Upper lobe of left lung (tissue), 6 donors: ENCODE data around the gene FBXW7. TPM values are rescaled to one million over a fixed set of nuclear protein-coding genes. Genes with fewer than 3 reads are reported as not detected.
A peak's percentile ranks its signal among the peaks of the same experiment; 100 is the strongest.

Experiments used
- ATAC-seq, 2 donors: fragments of 200-7000 bp; cut with Tn5 transposase; one replicate each; pipeline ENCODE4 v1.9.1; 2022; ENCODE audit warnings: mild to moderate bottlenecking in 2 of 2, moderate library complexity in 2 of 2; ENCODE audit not compliant: low FRiP score in 2 of 2
- DNase-seq, 2 donors: peaks; one replicate each; pipeline ENCODE4 v3.0.0-alpha.2; 2019 to 2020
- H3K27ac ChIP-seq, 4 donors: fragments of 200-600 bp; sonication (generic); one replicate each; pipeline ENCODE4 v1.5.1; 2016 to 2019
- H3K27me3 ChIP-seq, 4 donors: fragments of 200-600 bp; sonication (generic); one replicate each; pipeline ENCODE4 v1.5.1; 2017 to 2019
- H3K36me3 ChIP-seq, 4 donors: fragments of 200-600 bp; sonication (generic); one replicate each; pipeline ENCODE4 v1.5.1; 2016 to 2019
- H3K4me1 ChIP-seq, 4 donors: fragments of 200-600 bp; sonication (generic); one replicate each; pipeline ENCODE4 v1.5.1; 2018 to 2019
- H3K4me3 ChIP-seq, 4 donors: fragments of 200-600 bp; sonication (generic); one replicate each; pipeline ENCODE4 v1.5.1; 2017 to 2019; ENCODE audit warnings: mild to moderate bottlenecking in 2 of 4, moderate library complexity in 1 of 4
- H3K9me3 ChIP-seq, 4 donors: fragments of 200-600 bp; sonication (generic); one replicate each; pipeline ENCODE4 v1.5.1; 2018 to 2019
- EP300 ChIP-seq, 4 donors: sonication (generic); formaldehyde crosslinking; IDR thresholded peaks; one replicate each; pipeline ENCODE4 v1.5.1; 2017; ENCODE audit warnings: antibody characterized with exemption in 4 of 4, control low read depth in 2 of 4
- POLR2A ChIP-seq, 4 donors: fragments of 450-650 bp; IDR thresholded peaks; one replicate each; pipeline ENCODE4 v1.5.1; 2016 to 2017; ENCODE audit warnings: antibody characterized with exemption in 4 of 4, mild to moderate bottlenecking in 2 of 4
- POLR2AphosphoS5 ChIP-seq, 2 donors: sonication (generic); formaldehyde crosslinking; IDR thresholded peaks; one replicate each; pipeline ENCODE4 v1.5.1; 2017; ENCODE audit warnings: antibody characterized with exemption in 2 of 2
- WGBS, 2 donors: methylation state at CpG; one replicate each; pipeline ENCODE4 v1.1.5; 2017 to 2018; 5-methylcytosine and 5-hydroxymethylcytosine counted together
- total RNA-seq, 6 donors: library from RNA; depleted of rRNA in 4 of 6; stranded (reverse); fragments of >200 nt in 4 of 6; gene quantifications; one replicate each; pipeline versions ENCODE4 v1.1.0 to v1.2.1, GENCODE V29; 2016 to 2021
- TF ChIP-seq, protein P1 (sequence below), 6 experiments: fragments of 450-650 bp in 4 of 6; fragments of 200-600 bp in 2 of 6; sonication (generic) in 2 of 6; IDR thresholded peaks; one replicate each; pipeline ENCODE4 v1.5.1; 2016 to 2019; ENCODE audit warnings: antibody characterized with exemption in 6 of 6
- donor health status: DM: no; HTN: no; CAD: no; lungs with moderate emphysema.
- donor health status: DM: no; HTN: yes; CAD: no; lungs with severe emphysema.

Gene FBXW7
- total RNA-seq, 6 donors from 2014 or later: 36.5 to 116 (median 52.5) TPM

DNA sequence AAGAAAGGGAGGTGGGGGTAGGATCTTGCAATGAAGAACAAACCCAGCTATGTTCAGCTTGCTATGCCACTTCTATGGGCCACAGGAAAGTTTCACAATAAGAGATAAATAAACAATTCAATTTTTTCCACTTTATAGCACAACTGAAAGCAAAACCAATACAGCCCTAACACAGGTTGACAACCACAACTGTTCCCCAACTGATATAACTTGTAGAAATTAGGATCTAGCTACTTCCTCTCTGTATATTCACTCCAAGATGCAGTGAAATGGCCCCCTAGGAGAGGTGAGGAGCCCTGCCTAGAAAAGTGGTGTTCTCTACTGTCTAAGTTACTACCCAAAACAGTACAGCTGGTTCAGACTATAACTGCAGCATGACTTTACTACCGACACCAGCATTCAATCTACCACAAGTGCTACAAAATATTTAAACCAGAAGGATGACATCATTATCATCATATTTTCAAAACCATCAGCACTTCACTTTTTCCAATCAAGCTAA, 77.0 kb downstream of the FBXW7 start:
- Histone ChIP-seq H3K4me3 (no peak overlapping the region), H3K9me3 (no peaks in the 10 kb centered on the region), H3K36me3 (no peaks in the 10 kb centered on the region), H3K27ac (peak overlapping the region in 2 of 4 donors; percentile 5 to 34), H3K27me3 (no peaks in the 10 kb centered on the region), H3K4me1 (peaks cover 13 to 37% (median 20%) of the 10 kb centered on the region in 4 donors)
- ATAC-seq: peak in 1 of 2 donors; percentile 40
- TF ChIP-seq POLR2AphosphoS5 (IDR thresholded peaks at IDR 0.05): no peak
- no peak for TF ChIP-seq POLR2A (IDR thresholded peaks at IDR 0.05)
- TF ChIP-seq, protein P1, sequence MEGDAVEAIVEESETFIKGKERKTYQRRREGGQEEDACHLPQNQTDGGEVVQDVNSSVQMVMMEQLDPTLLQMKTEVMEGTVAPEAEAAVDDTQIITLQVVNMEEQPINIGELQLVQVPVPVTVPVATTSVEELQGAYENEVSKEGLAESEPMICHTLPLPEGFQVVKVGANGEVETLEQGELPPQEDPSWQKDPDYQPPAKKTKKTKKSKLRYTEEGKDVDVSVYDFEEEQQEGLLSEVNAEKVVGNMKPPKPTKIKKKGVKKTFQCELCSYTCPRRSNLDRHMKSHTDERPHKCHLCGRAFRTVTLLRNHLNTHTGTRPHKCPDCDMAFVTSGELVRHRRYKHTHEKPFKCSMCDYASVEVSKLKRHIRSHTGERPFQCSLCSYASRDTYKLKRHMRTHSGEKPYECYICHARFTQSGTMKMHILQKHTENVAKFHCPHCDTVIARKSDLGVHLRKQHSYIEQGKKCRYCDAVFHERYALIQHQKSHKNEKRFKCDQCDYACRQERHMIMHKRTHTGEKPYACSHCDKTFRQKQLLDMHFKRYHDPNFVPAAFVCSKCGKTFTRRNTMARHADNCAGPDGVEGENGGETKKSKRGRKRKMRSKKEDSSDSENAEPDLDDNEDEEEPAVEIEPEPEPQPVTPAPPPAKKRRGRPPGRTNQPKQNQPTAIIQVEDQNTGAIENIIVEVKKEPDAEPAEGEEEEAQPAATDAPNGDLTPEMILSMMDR (IDR thresholded peaks at IDR 0.05): no peak
- no peak for TF ChIP-seq EP300 (IDR thresholded peaks at IDR 0.05)
- no peak for DNase-seq
- WGBS, 2 donors: 58 to 67% methylated on average over 1 of the region's 1 CpG

DNA sequence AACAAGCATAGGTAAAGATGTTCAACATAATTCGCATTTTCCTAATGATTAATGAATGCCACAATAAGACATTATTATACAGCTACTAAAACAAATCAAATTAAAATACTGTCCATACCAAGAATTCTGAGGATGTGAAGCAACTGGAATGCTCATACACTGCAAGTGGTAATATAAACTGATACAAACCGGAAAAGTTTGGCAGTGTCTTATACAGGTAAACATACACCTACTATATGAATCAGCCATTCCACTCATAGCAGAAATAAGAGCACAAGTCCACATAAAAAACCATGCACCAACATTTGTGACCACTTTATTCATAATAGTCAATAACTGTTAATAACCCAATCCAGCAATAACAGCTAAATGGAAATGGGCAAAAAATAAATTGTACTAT, 79.3 kb downstream of the FBXW7 start:
- H3K36me3 ChIP-seq: no peaks in the 10 kb centered on the region
- DNase-seq (no peak), ATAC-seq (no peak)
- peaks cover 10 to 26% (median 11%) of the 10 kb centered on the region in 4 donors for H3K4me1 ChIP-seq
- H3K27ac ChIP-seq: no peak overlapping the region
- H3K9me3 ChIP-seq: no peaks in the 10 kb centered on the region
- TF ChIP-seq, protein P1 (IDR thresholded peaks at IDR 0.05): no peak
- TF ChIP-seq POLR2AphosphoS5 (IDR thresholded peaks at IDR 0.05) (no peak), EP300 (IDR thresholded peaks at IDR 0.05) (no peak), POLR2A (IDR thresholded peaks at IDR 0.05) (no peak)
- H3K27me3 ChIP-seq: no peaks in the 10 kb centered on the region
- no peak overlapping the region for H3K4me3 ChIP-seq
- 90% methylated on average over 2 of the region's 2 CpGs for WGBS, 2 donors

DNA sequence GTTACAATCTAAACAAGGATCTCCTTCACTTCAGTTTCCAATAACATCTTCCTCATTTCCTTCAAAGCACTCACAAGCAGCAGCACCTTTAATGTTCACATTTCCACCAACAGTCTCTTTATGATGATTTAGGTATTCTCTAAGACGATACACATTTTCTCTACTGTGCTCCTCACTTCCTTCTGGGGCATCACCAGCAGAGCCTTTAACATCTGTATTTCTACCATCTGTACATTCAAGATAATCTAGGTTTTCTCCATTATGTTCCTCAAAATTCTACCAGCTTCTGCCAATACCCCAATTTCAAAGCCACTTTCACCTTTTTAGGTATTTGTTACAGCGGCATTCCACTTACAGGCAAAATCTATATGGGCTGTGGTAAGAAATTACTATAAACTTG, 80.6 kb downstream of the FBXW7 start:
- WGBS, 2 donors: 68 to 89% methylated on average over 2 of the region's 2 CpGs
- peaks cover 7 to 18% (median 11%) of the 10 kb centered on the region in 4 donors for H3K4me1 ChIP-seq
- H3K9me3 ChIP-seq: no peaks in the 10 kb centered on the region
- H3K36me3 ChIP-seq: no peaks in the 10 kb centered on the region
- TF ChIP-seq POLR2AphosphoS5 (IDR thresholded peaks at IDR 0.05) (no peak), POLR2A (IDR thresholded peaks at IDR 0.05) (no peak), EP300 (IDR thresholded peaks at IDR 0.05) (no peak)
- TF ChIP-seq, protein P1 (IDR thresholded peaks at IDR 0.05): no peak
- H3K27me3 ChIP-seq: no peaks in the 10 kb centered on the region
- H3K27ac ChIP-seq: no peak overlapping the region
- DNase-seq (no peak), ATAC-seq (no peak)
- no peak overlapping the region for H3K4me3 ChIP-seq

DNA sequence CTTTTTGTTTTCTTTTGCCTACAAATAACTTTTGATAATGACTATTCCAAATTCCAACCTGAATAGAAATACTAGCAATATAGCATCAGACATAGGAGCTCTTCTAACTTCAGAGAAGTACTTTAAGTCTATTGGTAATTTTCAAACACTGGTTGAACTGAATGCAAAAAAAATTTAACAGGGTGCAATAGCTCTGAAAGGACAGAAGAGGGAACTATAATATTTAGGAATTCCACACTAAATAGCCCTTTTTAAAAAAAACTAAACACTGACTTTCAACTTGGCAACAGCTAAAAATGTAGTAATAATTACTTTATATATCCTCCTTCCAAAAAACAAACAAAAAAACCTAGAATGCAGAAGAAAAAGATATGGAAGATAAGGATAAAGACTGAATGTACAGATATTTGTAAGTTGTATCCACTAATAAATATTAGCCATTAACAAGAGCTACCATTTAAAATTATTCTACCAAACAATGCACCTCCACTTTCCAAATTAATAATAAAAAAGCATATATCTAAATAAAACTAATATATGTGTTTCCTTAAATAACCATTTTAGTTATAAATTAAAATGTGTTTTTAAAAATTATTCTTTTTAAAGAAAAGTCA, 81.4 kb downstream of the FBXW7 start:
- Histone ChIP-seq H3K4me3 (no peak overlapping the region), H3K27me3 (no peaks in the 10 kb centered on the region), H3K36me3 (no peaks in the 10 kb centered on the region), H3K9me3 (no peaks in the 10 kb centered on the region), H3K27ac (no peak overlapping the region), H3K4me1 (peaks cover 7 to 17% (median 11%) of the 10 kb centered on the region in 4 donors)
- no peak for TF ChIP-seq POLR2A (IDR thresholded peaks at IDR 0.05)
- TF ChIP-seq, protein P1 (IDR thresholded peaks at IDR 0.05): peak; percentile 18 to 55 (median 50)
- DNase-seq: no peak
- ATAC-seq: peak in 1 of 2 donors; percentile 61

DNA sequence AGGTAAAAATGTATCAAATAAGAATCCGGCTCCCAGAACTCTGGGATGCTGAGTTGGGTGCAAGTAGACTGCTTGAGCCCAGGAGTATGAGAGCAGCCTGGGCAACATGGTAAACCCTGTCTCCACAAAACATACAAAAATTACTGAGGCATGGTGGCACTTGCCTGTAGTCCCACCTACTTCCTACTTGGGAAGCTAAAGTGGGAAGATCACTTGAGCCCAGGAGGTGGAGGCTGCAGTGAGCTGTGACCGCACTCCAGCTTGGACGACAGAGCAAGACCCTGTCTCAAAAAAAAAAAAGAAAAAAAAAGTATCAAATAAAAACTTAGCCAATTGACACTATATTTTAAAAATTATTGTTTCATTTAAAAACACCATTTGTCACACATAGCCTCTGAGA, 84.4 kb downstream of the FBXW7 start:
- Histone ChIP-seq H3K4me1 (peaks cover 0 to 9% (median 6%) of the 10 kb centered on the region in 4 donors), H3K36me3 (no peaks in the 10 kb centered on the region), H3K4me3 (no peak overlapping the region), H3K27ac (no peak overlapping the region), H3K27me3 (no peaks in the 10 kb centered on the region), H3K9me3 (no peaks in the 10 kb centered on the region)
- no peak for DNase-seq
- 92% methylated on average over 3 of the region's 3 CpGs for whole genome bisulfite sequencing, 2 donors
- no peak for ATAC-seq
- TF ChIP-seq, protein P1 (IDR thresholded peaks at IDR 0.05): no peak
- TF ChIP-seq POLR2AphosphoS5 (IDR thresholded peaks at IDR 0.05) (no peak), POLR2A (IDR thresholded peaks at IDR 0.05) (no peak), EP300 (IDR thresholded peaks at IDR 0.05) (no peak)
